Left ventricle myocardium inferior (tissue), 1 donor: ENCODE measurements around the gene RNF224. TPM values are rescaled to one million over a fixed set of nuclear protein-coding genes. Genes with fewer than 3 reads are reported as not detected.
A peak's percentile ranks its signal among the peaks of the same experiment; 100 is the strongest.

Experiments used
- DNase-seq: peaks from one replicate; pipeline ENCODE4 v3.0.0-alpha.2; 2020
- H3K27ac ChIP-seq: fragments of 200-600 bp; replicated peaks from 2 replicates; pipeline ENCODE4 v1.8.0; 2021
- H3K27me3 ChIP-seq: fragments of 200-600 bp; 2 replicates; pipeline ENCODE4 v1.8.0; 2021; ENCODE audit warnings: low read depth
- H3K36me3 ChIP-seq: fragments of 200-600 bp; 2 replicates; pipeline ENCODE4 v1.8.0; 2021
- H3K4me1 ChIP-seq: fragments of 200-600 bp; 2 replicates; pipeline ENCODE4 v1.8.0; 2021
- H3K4me3 ChIP-seq: fragments of 200-600 bp; 2 replicates; pipeline ENCODE4 v1.8.0; 2021; ENCODE audit warnings: mild to moderate bottlenecking, moderate library complexity
- H3K9me3 ChIP-seq: fragments of 200-600 bp; replicated peaks from 2 replicates; pipeline ENCODE4 v1.8.0; 2021
- intact Hi-C: fragments of 100-400 bp; cut with micrococcal nuclease; formaldehyde crosslinking; loops from one replicate; pipeline ENCODE4 v1.11.0; 2022
- total RNA-seq: library from RNA; stranded (reverse); fragmentation: NEBNext Ultra II Directional; extraction: Animal tissue kit (Norgen Biotek cat#: 25700); gene quantifications from one replicate; pipeline ENCODE4 v1.2.1, GENCODE V29; 2021
- TF ChIP-seq, protein P1 (sequence below): fragments of 200-600 bp; IDR thresholded peaks from 2 replicates; pipeline ENCODE4 v1.8.0; 2021; ENCODE audit warnings: antibody characterized with exemption, mild to moderate bottlenecking, borderline replicate concordance
- donor health status: DM: no; HTN: yes; CAD: no; lungs with severe emphysema.

The RNF224 gene
- total RNA-seq, 1 donor from 2014 or later: not detected

DNA sequence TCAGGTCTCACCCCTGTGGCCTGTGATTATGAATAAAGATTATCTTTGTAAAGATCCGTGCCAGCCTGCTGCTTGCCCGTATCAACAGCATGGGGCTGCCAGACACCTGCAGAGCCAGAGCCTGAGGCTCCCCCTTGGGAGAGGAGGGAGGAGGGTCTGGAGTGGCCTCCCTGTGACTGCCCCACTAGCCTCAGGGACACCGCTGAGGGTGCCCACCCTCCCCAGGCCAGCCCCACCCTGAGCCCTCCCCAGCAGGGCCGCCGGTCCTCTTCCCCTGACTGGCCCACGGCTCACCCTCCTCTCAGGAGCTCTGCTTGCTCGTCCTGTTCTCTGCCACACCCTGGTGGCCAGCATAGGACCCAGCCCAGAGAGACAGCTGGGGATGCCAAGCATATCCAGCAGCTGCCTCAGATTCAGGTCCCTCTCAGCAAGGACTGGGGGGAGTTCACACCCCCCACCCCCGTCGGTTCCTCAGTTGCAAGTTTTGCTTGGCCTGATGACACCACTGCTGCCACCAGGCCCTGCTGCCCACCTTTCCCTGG is 36.9 kb upstream of the RNF224 start:
- peak overlapping the region; percentile 100 for H3K27ac ChIP-seq
- DNase-seq: no peak
- H3K27me3 ChIP-seq: no peaks in the 10 kb centered on the region
- peak overlapping the region; percentile 100 for H3K4me3 ChIP-seq
- peaks cover 46% of the 10 kb centered on the region for H3K36me3 ChIP-seq
- TF ChIP-seq, protein P1, sequence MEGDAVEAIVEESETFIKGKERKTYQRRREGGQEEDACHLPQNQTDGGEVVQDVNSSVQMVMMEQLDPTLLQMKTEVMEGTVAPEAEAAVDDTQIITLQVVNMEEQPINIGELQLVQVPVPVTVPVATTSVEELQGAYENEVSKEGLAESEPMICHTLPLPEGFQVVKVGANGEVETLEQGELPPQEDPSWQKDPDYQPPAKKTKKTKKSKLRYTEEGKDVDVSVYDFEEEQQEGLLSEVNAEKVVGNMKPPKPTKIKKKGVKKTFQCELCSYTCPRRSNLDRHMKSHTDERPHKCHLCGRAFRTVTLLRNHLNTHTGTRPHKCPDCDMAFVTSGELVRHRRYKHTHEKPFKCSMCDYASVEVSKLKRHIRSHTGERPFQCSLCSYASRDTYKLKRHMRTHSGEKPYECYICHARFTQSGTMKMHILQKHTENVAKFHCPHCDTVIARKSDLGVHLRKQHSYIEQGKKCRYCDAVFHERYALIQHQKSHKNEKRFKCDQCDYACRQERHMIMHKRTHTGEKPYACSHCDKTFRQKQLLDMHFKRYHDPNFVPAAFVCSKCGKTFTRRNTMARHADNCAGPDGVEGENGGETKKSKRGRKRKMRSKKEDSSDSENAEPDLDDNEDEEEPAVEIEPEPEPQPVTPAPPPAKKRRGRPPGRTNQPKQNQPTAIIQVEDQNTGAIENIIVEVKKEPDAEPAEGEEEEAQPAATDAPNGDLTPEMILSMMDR: no peak
- H3K4me1 ChIP-seq: peaks cover 89% of the 10 kb centered on the region
- intact Hi-C loops: no loop called here
- H3K9me3 ChIP-seq: no peaks in the 10 kb centered on the region

- Histone ChIP-seq H3K4me3 (no peak overlapping the region), H3K4me1 (peaks cover 89% of the 10 kb centered on the region), H3K9me3 (no peaks in the 10 kb centered on the region), H3K27ac (peak overlapping the region; percentile 100), H3K36me3 (peaks cover 38% of the 10 kb centered on the region), H3K27me3 (no peaks in the 10 kb centered on the region)
- TF ChIP-seq, protein P1: no peak
- no peak for DNase-seq
- intact Hi-C loops: no loop called here
These were observed 36.1 kb upstream of the RNF224 start for GRCh38 chr9:137191245-137191644.

GRCh38 chr9:137191691-137192447 is 35.4 kb upstream of the RNF224 start:
- Histone ChIP-seq H3K4me3 (no peak overlapping the region), H3K9me3 (no peaks in the 10 kb centered on the region), H3K4me1 (peaks cover 89% of the 10 kb centered on the region), H3K36me3 (peaks cover 35% of the 10 kb centered on the region), H3K27ac (peak overlapping the region; percentile 100), H3K27me3 (no peaks in the 10 kb centered on the region)
- TF ChIP-seq, protein P1: no peak
- intact Hi-C loops: no loop called here
- DNase-seq: no peak

DNA sequence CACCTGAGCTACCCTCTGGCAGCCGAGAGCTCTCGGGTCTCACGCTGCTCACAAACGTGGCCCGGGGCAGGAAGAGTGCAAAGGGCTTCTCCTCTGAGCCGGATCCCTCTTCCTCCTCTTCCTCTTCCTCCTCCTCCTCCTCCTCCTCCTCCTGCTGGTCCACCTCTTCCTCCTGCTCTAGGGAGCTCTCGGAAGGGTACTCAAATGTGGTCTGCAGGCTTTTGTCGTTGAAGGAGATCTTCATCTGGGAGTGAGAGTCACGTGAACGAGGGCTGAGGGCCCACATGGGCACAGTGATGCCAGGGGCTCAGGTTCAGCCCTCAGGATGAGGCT is 34.9 kb upstream of the RNF224 start:
- Histone ChIP-seq H3K9me3 (no peaks in the 10 kb centered on the region), H3K27ac (peak overlapping the region; percentile 92), H3K36me3 (peaks cover 30% of the 10 kb centered on the region), H3K4me3 (no peak overlapping the region), H3K27me3 (no peaks in the 10 kb centered on the region), H3K4me1 (peaks cover 89% of the 10 kb centered on the region)
- intact Hi-C loops: no loop called here
- no peak for DNase-seq
- TF ChIP-seq, protein P1: no peak

- no peak overlapping the region for H3K4me3 ChIP-seq
- TF ChIP-seq, protein P1: no peak
- peak overlapping the region; percentile 92 for H3K27ac ChIP-seq
- no peak for DNase-seq
- H3K36me3 ChIP-seq: peaks cover 29% of the 10 kb centered on the region
- intact Hi-C loops: no loop called here
- no peaks in the 10 kb centered on the region for H3K9me3 ChIP-seq
- no peaks in the 10 kb centered on the region for H3K27me3 ChIP-seq
- H3K4me1 ChIP-seq: peaks cover 89% of the 10 kb centered on the region
These were observed 34.4 kb upstream of the RNF224 start for GRCh38 chr9:137192859-137193258.
